RWPE1 (cell line): ENCODE data around the gene TRIM42.

ENCODE experiments used
- CTCF ChIA-PET: fragments of 350-600 bp; sonication (Branson Sonifier 250); formaldehyde crosslinking; extraction: SDS; loops from one replicate; lab custom pipeline; 2021; lab: Yijun Ruan, JAX
- POLR2A ChIA-PET: fragments of 400-600 bp; formaldehyde crosslinking; extraction: SDS; loops from one replicate; lab custom pipeline; 2020; ENCODE audit warnings: antibody characterized with exemption; ENCODE audit not compliant: low non-redundant PET; lab: Yijun Ruan, JAX
- DNase-seq: peaks from one replicate; pipeline ENCODE4 v3.0.0; 2012; ENCODE audit warnings: low spot score
- H3K27ac ChIP-seq: fragments of 450-650 bp; 2 replicates; pipeline ENCODE4 v1.5.1; 2017
- TF ChIP-seq, protein P1 (sequence below): fragments of 450-650 bp; conservative IDR thresholded peaks from 2 replicates; pipeline ENCODE4 v1.5.1; 2017; ENCODE audit warnings: low read depth, mild to moderate bottlenecking

Gene TRIM42

DNA sequence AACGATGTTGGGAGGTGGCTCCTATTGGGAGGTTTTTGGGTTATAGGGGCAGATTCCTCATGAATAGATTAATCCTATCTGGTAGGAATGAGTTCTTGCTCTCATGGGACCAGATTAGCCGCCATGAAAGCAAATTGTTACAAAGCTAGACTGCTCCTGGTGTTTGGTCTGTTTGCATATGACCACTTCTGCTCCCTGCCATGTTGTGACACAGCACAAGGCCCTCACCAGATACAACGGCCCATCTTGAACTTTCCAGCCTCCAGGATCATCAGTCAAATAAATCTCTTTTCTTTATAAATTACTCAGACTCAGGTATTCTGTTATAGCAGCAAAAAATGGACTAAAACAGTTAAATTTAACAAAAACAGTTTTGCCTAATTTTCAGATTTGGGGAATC, 34.4 kb downstream of the TRIM42 start:
- ChIA-PET POLR2A (no interaction called here), CTCF (no interaction called here)
- TF ChIP-seq, protein P1, sequence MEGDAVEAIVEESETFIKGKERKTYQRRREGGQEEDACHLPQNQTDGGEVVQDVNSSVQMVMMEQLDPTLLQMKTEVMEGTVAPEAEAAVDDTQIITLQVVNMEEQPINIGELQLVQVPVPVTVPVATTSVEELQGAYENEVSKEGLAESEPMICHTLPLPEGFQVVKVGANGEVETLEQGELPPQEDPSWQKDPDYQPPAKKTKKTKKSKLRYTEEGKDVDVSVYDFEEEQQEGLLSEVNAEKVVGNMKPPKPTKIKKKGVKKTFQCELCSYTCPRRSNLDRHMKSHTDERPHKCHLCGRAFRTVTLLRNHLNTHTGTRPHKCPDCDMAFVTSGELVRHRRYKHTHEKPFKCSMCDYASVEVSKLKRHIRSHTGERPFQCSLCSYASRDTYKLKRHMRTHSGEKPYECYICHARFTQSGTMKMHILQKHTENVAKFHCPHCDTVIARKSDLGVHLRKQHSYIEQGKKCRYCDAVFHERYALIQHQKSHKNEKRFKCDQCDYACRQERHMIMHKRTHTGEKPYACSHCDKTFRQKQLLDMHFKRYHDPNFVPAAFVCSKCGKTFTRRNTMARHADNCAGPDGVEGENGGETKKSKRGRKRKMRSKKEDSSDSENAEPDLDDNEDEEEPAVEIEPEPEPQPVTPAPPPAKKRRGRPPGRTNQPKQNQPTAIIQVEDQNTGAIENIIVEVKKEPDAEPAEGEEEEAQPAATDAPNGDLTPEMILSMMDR: no peak
- DNase-seq: no peak
- H3K27ac ChIP-seq: no peak overlapping the region

DNA sequence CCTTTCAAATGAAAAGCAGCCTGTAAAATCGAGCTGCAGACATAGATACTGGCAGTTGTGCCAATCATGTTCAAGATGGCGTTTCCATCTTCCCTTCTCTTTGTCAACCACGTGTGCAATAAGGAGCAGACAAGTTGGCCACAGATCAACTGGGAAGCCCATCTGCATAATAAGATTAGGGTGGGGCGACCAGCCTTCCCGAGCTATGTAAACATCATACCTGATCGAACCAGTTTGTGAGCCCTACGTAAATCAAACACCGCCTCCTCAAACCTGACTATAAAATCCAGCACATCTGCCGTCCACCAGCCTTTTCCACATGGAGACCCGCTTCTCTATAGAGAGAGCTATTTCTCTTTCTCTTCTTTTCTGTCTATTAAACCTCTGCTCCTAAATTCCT, 37.2 kb downstream of the TRIM42 start:
- ChIA-PET CTCF (interaction anchor here (0.5 kb wide), 1 partner anchor 162 kb away, joined by 3 read pairs; no protein-coding TSS in a partner anchor), POLR2A (no interaction called here)
- no peak for DNase-seq

DNA sequence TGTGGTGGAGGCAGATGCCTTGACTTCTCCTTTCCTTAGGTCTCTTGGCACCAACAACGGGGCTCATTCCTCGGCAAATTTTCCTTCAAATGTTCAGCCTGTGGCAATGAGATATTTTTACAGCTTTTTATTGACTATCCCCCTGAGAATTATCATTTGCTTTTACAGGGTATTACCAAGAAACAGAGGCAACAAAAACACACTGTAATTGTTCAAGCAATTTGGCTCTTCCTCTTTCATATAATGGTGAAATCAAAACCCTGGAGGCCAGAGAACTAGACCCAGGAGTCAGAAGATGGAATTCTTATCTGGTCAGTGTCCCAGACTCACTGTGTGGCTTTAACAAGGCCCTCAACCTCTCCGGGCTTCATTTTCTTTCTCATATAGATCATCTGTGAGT, 40.1 kb downstream of the TRIM42 start:
- TF ChIP-seq, protein P1: no peak
- ChIA-PET CTCF (no interaction called here), POLR2A (no interaction called here)
- no peak for DNase-seq
- no peak overlapping the region for H3K27ac ChIP-seq

More for the DNA sequence above, 37.2 kb downstream of the TRIM42 start:
- H3K27ac ChIP-seq: no peak overlapping the region
- TF ChIP-seq, protein P1: no peak

DNA sequence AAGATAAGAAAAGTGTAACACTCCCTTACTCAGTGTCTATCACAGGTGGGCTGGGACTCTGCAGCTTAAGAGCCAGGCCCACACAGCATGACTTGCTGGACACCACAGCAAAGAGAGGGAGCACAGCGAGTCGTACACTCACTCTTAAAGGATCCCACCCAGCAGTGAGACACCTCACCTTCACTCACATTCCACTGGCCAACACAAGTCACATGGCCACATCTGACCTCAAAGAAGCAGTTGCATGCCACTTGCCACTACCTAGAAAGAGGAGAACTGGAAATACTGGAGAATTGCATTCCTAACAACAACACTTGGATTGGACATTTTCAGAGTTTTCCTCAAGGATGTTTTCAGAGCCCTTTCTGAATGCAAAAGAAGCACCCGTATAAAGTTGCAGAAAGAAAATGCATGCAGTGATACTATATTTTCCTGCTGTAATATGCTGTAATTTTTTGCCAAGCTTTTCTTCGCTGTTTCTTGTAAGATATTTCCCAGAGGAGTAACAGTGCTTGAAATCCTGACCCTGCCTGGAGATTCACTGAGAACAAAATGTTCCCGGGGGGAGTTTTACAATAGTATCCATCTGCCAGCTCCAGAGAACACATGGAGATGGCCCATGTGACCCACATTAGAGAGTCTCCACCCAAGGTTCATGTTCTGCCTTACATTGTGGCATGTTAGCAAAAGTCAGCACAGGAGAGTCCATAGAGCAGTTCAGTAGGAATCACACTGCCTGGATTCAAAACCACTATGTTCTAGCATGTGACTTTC, 42.2 kb downstream of the TRIM42 start:
- H3K27ac ChIP-seq: no peak overlapping the region
- TF ChIP-seq, protein P1: no peak
- no peak for DNase-seq
- CTCF ChIA-PET: interaction anchor here (0.6 kb wide), 3 partner anchors 54 to 109 kb away, joined by 3 to 6 read pairs (median 3); no protein-coding TSS in a partner anchor
- POLR2A ChIA-PET: no interaction called here

DNA sequence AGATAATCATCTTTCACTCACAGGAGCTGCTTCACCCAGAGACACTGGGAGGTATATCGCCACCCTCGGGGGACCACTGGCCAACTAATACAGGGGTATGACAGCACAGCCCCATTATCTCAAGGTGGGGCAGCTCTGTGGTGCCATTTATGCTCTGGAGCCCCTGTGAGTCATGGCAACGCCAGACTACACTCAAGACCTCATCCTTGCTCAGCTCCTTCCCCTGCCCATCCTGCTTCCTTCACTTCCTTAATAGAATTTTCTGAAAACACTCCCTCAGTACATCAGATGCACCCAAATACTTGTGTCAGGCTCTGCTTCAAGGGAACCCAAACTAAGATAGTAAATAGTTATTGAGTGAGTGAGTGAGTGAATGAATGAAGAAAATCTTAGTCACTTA, 45.7 kb downstream of the TRIM42 start:
- TF ChIP-seq, protein P1: no peak
- no peak for DNase-seq
- POLR2A ChIA-PET: no interaction called here
- CTCF ChIA-PET: interaction anchor here (0.5 kb wide), 1 partner anchor 72 kb away, joined by 3 read pairs; no protein-coding TSS in a partner anchor
- no peak overlapping the region for H3K27ac ChIP-seq

DNA sequence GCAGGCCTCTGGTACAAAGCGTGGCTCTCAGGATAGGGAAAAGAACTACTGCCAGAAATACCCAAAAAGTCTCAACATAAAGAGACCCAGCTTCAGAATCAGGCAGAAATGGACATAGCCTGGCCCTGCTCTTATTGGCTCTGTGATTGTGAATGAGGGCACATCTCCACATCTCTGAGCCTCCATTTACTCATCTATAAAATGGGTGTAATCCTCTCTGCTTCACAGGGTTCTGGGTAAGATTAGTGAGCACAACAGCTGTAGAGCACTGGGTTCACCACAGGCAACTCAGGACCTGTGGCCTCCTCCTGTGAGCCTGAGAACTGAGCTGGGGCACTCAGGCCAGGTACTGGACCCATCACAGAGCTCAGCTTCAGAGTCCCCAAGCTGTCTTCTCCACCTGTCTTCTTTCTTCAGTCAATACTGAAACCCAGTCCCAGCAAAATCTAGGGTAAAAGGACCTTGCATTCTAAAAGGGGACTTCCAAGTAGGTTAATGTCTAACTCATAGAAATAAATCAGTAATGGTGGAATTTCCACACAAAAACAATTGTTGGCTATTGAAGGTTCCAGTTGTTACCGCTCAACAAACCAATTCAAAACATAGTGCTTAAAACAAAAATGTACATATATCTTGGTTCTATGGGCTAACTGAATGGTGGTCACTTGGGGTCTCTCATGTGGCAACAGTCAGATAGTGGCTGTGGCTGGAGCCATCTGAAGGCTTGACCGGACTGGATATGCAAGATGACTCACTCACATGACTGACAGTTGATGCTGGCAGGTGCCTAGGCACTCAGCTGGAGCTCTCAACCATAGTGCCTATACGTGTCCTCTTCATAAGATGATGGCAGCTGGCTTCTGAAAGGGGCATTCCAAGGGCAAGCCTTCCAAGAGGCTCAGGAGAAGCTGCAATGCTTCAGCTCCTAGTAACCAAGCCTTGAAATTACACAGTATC, 47.3 kb downstream of the TRIM42 start:
- no peak for DNase-seq
- TF ChIP-seq, protein P1: no peak
- POLR2A ChIA-PET: no interaction called here
- CTCF ChIA-PET: interaction anchor here (0.7 kb wide), 1 partner anchor 1802 kb away, joined by 3 read pairs; no protein-coding TSS in a partner anchor
- no peak overlapping the region for H3K27ac ChIP-seq
